ENCODE measurements around the gene B4GALNT3. TPM values are rescaled to one million over a fixed set of nuclear protein-coding genes. Genes with fewer than 3 reads are reported as not detected.

The B4GALNT3 gene
- total and polyA plus RNA-seq, 2 of the 13 experiments (the other 11 are each of a cell fraction or from before 2014, with no cell fraction given), result 3.2 to 4.4 TPM

- TF ChIP-seq ZNF704 (CRISPR knock-in tag; IDR thresholded peaks at IDR 0.05; ENCODE audit: borderline replicate concordance) (no peak), ZNF337 (CRISPR knock-in tag; IDR thresholded peaks at IDR 0.05; ENCODE audit: borderline replicate concordance, low read depth) (no peak), ZBTB46 (CRISPR knock-in tag; IDR thresholded peaks at IDR 0.05; ENCODE audit: borderline replicate concordance) (no peak), TBL1XR1 (IDR thresholded peaks at IDR 0.05; ENCODE audit: borderline replicate concordance, low read length, partially characterized antibody) (no peak), IKZF5 (CRISPR knock-in tag; IDR thresholded peaks at IDR 0.05) (peak; percentile 85), ZNF878 (CRISPR knock-in tag; IDR thresholded peaks at IDR 0.05) (0 out of 2 replicates have a peak, but pooled peaks have one; percentile 60), ZHX2 (IDR thresholded peaks at IDR 0.05; ENCODE audit: low read depth) (no peak), ZHX2 (CRISPR knock-in tag; IDR thresholded peaks at IDR 0.05; ENCODE audit: borderline replicate concordance) (no peak), TBX2 (CRISPR knock-in tag; IDR thresholded peaks at IDR 0.05; ENCODE audit: borderline replicate concordance) (peak; percentile 96), SIN3A (IDR thresholded peaks at IDR 0.05; ENCODE audit: borderline replicate concordance, low read depth, low read length) (no peak), ZFP91 (CRISPR knock-in tag; IDR thresholded peaks at IDR 0.05; ENCODE audit: borderline replicate concordance) (peak; percentile 79)
Observed at GRCh38 chr12:585062-586061, 125.6 kb downstream of the B4GALNT3 start (continued).
